ENCODE measurements around the gene AEBP2.

- TF ChIP-seq POLR2A (IDR thresholded peaks at IDR 0.05; ENCODE audit: low read length) (no peak), GATA1 (IDR thresholded peaks at IDR 0.05; ENCODE audit: low read depth, low read length) (no peak)
These were observed 45.4 kb downstream of the AEBP2 start for GRCh38 chr12:19484738-19485137.
